ENCODE results near the gene MAP4K5.

MAP4K5 gene

DNA sequence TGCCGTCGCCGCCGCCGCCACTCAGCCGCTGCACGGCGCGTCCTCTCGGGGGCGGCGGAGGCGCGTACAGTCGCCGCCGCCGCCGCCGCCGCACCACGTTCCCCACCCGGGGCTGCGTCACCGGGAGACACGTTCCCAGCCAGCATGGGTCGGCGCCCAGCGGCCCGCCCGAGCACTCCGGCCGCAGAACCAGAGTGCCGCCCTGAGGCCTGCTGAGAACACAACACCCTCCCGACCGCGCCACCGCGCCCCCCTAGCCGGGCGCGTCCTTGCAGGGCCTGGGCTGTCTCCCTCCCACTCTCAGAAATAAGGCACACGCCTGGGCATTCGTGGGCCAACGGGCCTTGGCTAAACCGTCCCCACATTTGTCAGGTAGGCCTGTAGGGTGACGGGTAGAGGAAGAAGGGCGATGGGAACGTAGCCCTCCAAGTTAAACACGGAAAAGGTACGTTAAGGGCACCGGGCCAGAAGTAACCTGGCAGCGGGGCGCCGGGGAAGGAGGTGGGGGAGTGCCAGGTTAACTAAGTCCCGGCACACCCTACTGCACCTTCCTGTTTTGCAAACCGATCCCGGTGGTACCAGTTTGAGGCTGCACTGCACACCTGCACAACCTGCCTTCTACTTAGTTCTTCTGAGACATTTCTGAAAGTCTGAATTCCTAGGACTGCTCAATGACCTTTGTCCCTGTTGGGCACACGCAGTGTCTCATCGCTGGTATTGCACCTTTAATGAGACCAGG, at the start of gene MAP4K5:
Gene MAP4K5 (minus strand): TSS at position 68 of the 739 bp plus-strand sequence. CDS start 520 bp downstream, outside the sequence.
- peak; percentile 93 for DNase-seq (ENCODE audit: low spot score)
- TF ChIP-seq, protein P1, sequence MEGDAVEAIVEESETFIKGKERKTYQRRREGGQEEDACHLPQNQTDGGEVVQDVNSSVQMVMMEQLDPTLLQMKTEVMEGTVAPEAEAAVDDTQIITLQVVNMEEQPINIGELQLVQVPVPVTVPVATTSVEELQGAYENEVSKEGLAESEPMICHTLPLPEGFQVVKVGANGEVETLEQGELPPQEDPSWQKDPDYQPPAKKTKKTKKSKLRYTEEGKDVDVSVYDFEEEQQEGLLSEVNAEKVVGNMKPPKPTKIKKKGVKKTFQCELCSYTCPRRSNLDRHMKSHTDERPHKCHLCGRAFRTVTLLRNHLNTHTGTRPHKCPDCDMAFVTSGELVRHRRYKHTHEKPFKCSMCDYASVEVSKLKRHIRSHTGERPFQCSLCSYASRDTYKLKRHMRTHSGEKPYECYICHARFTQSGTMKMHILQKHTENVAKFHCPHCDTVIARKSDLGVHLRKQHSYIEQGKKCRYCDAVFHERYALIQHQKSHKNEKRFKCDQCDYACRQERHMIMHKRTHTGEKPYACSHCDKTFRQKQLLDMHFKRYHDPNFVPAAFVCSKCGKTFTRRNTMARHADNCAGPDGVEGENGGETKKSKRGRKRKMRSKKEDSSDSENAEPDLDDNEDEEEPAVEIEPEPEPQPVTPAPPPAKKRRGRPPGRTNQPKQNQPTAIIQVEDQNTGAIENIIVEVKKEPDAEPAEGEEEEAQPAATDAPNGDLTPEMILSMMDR (IDR thresholded peaks at IDR 0.05; ENCODE audit: extremely low read depth, missing control alignments): peak; percentile 93

DNA sequence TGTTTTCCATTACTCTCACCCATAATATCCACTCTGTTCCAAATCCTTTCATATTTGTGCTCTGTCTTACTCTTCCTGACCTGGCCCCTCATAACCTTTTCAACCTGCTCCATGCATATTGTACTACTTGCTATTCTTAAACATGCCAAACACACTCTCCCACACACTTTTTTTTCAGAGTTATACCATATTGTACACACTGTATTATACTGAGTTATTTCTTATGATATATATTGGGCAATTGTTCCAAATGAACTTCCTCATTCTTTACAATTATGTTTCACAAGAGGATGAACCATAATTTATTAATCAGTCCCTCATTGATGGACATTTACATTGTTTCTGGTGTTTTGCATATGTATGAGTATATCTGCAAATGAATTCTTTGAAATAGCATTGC, 46.1 kb upstream of the MAP4K5 start:
- TF ChIP-seq, protein P1 (IDR thresholded peaks at IDR 0.05; ENCODE audit: extremely low read depth, missing control alignments): no peak
- DNase-seq (ENCODE audit: low spot score): no peak

DNA sequence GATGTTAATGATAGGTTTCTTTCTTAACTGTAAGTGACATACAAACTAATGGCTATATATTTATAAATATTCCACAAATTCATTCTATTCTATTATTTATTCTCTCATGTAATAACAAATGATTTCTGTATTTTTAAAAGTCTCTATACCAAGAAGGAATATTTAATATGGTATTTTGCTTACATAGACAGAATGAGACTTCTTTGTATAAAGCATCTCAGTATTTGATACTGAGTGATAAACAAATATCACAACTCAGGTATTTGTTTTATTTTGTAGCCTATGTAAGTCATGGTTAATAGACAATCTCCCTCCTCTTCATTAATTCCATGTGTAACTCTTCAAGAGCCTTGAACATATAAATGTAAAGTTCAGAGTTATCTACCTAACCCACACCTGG, 45.6 kb upstream of the MAP4K5 start:
- TF ChIP-seq, protein P1 (IDR thresholded peaks at IDR 0.05; ENCODE audit: extremely low read depth, missing control alignments): no peak
- DNase-seq (ENCODE audit: low spot score): no peak

DNA sequence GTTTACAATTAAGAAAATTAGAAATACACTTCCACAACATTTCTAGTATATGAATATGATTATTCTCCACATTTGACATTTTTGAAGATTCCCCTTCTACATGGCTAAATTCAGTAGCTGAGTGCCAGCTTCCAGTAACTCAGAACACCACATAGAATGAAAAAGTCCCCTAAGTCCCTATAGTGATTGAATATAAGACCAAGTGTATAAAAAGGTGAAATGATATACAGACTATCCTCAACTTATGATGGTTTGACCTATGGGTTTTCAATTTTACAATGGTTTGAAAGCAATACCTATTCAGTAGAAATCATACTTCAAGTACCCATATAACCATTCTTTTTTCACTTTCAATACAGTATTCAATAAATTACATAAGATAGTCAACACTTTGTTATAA, 43.4 kb upstream of the MAP4K5 start:
- TF ChIP-seq, protein P1 (IDR thresholded peaks at IDR 0.05; ENCODE audit: extremely low read depth, missing control alignments): no peak
- DNase-seq (ENCODE audit: low spot score): no peak

DNA sequence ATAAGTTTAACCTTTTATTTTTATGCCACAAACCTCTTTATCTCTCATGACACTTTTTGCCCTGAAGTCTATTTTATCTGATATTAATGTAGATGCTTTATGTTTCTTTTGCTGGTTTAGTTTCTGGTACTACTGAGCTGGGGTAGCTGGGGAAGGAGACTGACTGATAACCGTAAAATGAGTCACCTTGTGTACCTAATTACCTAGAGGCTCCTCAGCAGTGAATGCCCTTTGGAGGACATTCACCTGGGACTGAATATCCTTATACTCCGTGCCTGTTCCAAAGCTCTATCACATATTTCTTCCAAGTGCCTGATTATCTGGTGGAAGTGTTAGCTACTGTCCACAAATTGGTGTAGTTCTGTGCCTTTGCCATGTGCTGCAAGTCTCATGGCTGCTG, 41.5 kb upstream of the MAP4K5 start:
- TF ChIP-seq, protein P1 (IDR thresholded peaks at IDR 0.05; ENCODE audit: extremely low read depth, missing control alignments): no peak
- DNase-seq (ENCODE audit: low spot score): no peak

DNA sequence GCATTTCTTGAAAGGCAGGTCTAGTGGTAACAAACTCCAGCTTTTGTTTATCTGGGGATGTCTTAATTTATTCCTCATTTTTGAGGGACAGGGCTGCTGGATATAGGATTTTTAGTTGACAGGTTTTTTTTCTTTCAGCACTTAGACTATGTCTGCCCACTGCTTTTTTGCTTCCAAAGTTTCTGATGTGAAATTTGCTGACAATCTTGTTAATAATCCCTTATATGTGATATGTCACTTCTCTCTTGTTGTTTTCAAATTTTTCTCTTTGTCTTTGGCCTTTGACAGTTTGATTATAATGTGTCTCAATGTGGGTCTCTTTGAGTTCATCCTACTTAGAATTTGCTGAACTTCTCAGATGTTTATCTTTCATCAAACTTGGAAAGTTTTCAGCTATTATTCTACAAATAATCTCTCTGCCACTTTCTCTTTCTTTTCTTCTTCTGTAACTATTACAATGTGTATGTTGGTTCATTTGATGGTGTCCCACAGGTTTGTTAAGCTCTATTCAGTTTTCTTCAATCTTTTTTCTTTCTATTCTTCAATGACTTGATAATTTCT, 37.4 kb upstream of the MAP4K5 start:
- TF ChIP-seq, protein P1 (IDR thresholded peaks at IDR 0.05; ENCODE audit: extremely low read depth, missing control alignments): no peak
- DNase-seq (ENCODE audit: low spot score): no peak

DNA sequence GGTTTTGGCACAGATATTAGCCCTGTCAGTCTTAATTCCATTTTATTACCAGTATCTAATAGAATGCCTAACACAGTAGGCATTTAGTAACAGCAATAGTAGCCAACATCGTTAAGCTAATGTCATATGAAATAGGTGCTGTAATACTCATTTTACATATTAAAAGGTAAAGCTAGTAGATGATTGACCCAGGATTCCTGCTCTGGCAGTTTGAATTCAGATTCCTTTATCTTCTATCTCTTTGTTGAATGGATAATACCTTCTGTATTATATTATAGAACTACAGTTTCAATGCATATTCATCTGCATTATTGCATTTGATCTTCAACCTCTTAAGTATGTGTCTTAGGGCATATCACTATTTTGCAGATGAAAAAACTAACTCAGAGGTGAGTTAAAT, 30.5 kb upstream of the MAP4K5 start:
- no peak for DNase-seq (ENCODE audit: low spot score)
- TF ChIP-seq, protein P1 (IDR thresholded peaks at IDR 0.05; ENCODE audit: extremely low read depth, missing control alignments): no peak

Measured in GM20000 (cell line).